Mesenchymal stem cell (in vitro differentiated cells and primary cell): Measurements from ENCODE around the gene TINCR.
A peak's percentile ranks its signal among the peaks of the same experiment; 100 is the strongest.

Experiments used
- DNase-seq: peaks from one replicate; pipeline ENCODE4 v3.0.0-alpha.2; 2013
- H2AFZ ChIP-seq: one replicate; pipeline ENCODE4 v1.6.1; 2013; ENCODE audit warnings: low read depth, mild to moderate bottlenecking, control low read depth, inconsistent platforms, low read length, moderate library complexity
- H2AK5ac ChIP-seq: 2 replicates; pipeline ENCODE4 v1.6.1; 2013; ENCODE audit warnings: low read length, moderate library complexity, mild to moderate bottlenecking, inconsistent platforms; ENCODE audit not compliant: severe bottlenecking
- H2BK120ac ChIP-seq: one replicate; pipeline ENCODE4 v1.6.1; 2013; ENCODE audit warnings: low read depth, mild to moderate bottlenecking, inconsistent platforms, low read length, moderate library complexity
- H2BK12ac ChIP-seq, 2 experiments: one replicate each; pipeline ENCODE4 v1.6.1; 2013; ENCODE audit warnings: inconsistent platforms in 2 of 2, low read length in 2 of 2, mild to moderate bottlenecking in 2 of 2, moderate library complexity in 2 of 2, control low read depth in 1 of 2
- H2BK15ac ChIP-seq: one replicate; pipeline ENCODE4 v1.6.1; 2013; ENCODE audit warnings: mild to moderate bottlenecking, low read depth, inconsistent platforms; ENCODE audit not compliant: poor library complexity, severe bottlenecking
- H2BK5ac ChIP-seq: 2 replicates; pipeline ENCODE4 v1.6.1; 2013; ENCODE audit warnings: low read depth, mild to moderate bottlenecking, low read length, control low read depth, inconsistent platforms; ENCODE audit not compliant: poor library complexity, severe bottlenecking
- H3K14ac ChIP-seq, 2 experiments: one replicate each; pipeline ENCODE4 v1.6.1; 2013; ENCODE audit warnings: inconsistent platforms in 2 of 2, low read length in 2 of 2, control low read depth in 1 of 2, mild to moderate bottlenecking in 1 of 2, moderate library complexity in 1 of 2
- H3K18ac ChIP-seq, 2 experiments: one replicate each; pipeline ENCODE4 v1.6.1; 2013; ENCODE audit warnings: inconsistent platforms in 2 of 2, low read length in 2 of 2, control low read depth in 1 of 2, low read depth in 1 of 2, mild to moderate bottlenecking in 1 of 2
- H3K23ac ChIP-seq, 2 experiments: one replicate each; pipeline ENCODE4 v1.6.1; 2013; ENCODE audit warnings: inconsistent platforms in 2 of 2, low read length in 2 of 2, mild to moderate bottlenecking in 2 of 2, moderate library complexity in 2 of 2, control low read depth in 1 of 2
- H3K27ac ChIP-seq: 2 replicates; pipeline ENCODE4 v1.5.1; 2013; ENCODE audit warnings: mild to moderate bottlenecking, moderate library complexity, low read length, control low read depth, inconsistent platforms; ENCODE audit not compliant: poor library complexity, severe bottlenecking
- H3K27me3 ChIP-seq, 2 experiments: 2 replicates each; pipeline versions ENCODE4 v1.6.1 to v1.7.0; 2013; ENCODE audit warnings: low read length in 2 of 2, mild to moderate bottlenecking in 2 of 2, moderate library complexity in 2 of 2, control low read depth in 1 of 2, inconsistent platforms in 1 of 2; ENCODE audit not compliant: control insufficient read depth in 1 of 2, insufficient read depth in 1 of 2
- H3K36me3 ChIP-seq, 2 experiments: 2 replicates each; pipeline versions ENCODE4 v1.6.1 to v1.7.0; 2013; ENCODE audit warnings: low read length in 2 of 2, control low read depth in 1 of 2, inconsistent platforms in 1 of 2, low read depth in 1 of 2, mild to moderate bottlenecking in 1 of 2; ENCODE audit not compliant: insufficient read depth in 2 of 2, control insufficient read depth in 1 of 2
- H3K4ac ChIP-seq, 2 experiments: one replicate each; pipeline ENCODE4 v1.6.1; 2013; ENCODE audit warnings: inconsistent platforms in 2 of 2, low read length in 2 of 2, mild to moderate bottlenecking in 2 of 2, moderate library complexity in 2 of 2, control low read depth in 1 of 2, low read depth in 1 of 2
- H3K4me1 ChIP-seq: 2 replicates; pipeline ENCODE4 v1.6.1; 2013; ENCODE audit warnings: low read depth, low read length, control low read depth; ENCODE audit not compliant: control insufficient read depth, insufficient read depth
- H3K4me2 ChIP-seq: 2 replicates; pipeline ENCODE4 v1.6.1; 2013; ENCODE audit warnings: low read length, mild to moderate bottlenecking, inconsistent platforms; ENCODE audit not compliant: poor library complexity, severe bottlenecking
- H3K4me3 ChIP-seq, 2 experiments: 2 replicates each; pipeline versions ENCODE4 v1.5.1 to v1.7.0; 2013; ENCODE audit warnings: low read length in 2 of 2, mild to moderate bottlenecking in 2 of 2, control low read depth in 1 of 2, low read depth in 1 of 2; ENCODE audit not compliant: insufficient read depth in 1 of 2
- H3K79me1 ChIP-seq: replicated peaks from 2 replicates; pipeline ENCODE4 v1.6.1; 2013; ENCODE audit warnings: mild to moderate bottlenecking, control low read depth, low read length, inconsistent platforms; ENCODE audit not compliant: poor library complexity, severe bottlenecking
- H3K9ac ChIP-seq: 2 replicates; pipeline ENCODE4 v1.7.0; 2013; ENCODE audit warnings: mild to moderate bottlenecking, low read length, moderate library complexity
- H3K9me3 ChIP-seq: 2 replicates; pipeline ENCODE4 v1.7.0; 2013; ENCODE audit warnings: mild to moderate bottlenecking, low read length; ENCODE audit not compliant: control insufficient read depth
- H4K8ac ChIP-seq: one replicate; pipeline ENCODE4 v1.6.1; 2013; ENCODE audit warnings: inconsistent platforms, mild to moderate bottlenecking, low read length, moderate library complexity
- H4K91ac ChIP-seq: one replicate; pipeline ENCODE4 v1.6.1; 2013; ENCODE audit warnings: mild to moderate bottlenecking, low read length, inconsistent platforms
- WGBS: methylation state at CpG from one replicate; pipeline ENCODE4 v1.1.7; 2013; ENCODE audit warnings: mixed read lengths; 5-methylcytosine and 5-hydroxymethylcytosine counted together

TINCR gene

GRCh38 chr19:5567970-5568407 lies 236 bp upstream of the TINCR start:
- Histone ChIP-seq H3K27ac (no peak overlapping the region), H3K36me3 (no peaks in the 10 kb centered on the region), H2AFZ (no peak overlapping the region), H4K91ac (no peak overlapping the region), H3K23ac (no peak overlapping the region), H3K4ac (no peak overlapping the region), H3K4me1 (peaks cover 8% of the 10 kb centered on the region), H3K27me3 (peaks cover 35 to 48% of the 10 kb centered on the region in 2 experiments), H3K79me1 (no peaks in the 10 kb centered on the region), H2AK5ac (no peak overlapping the region), H2BK12ac (no peak overlapping the region), H3K18ac (no peak overlapping the region), H2BK5ac (no peak overlapping the region), H2BK120ac (no peak overlapping the region), H3K9ac (no peak overlapping the region), H4K8ac (no peak overlapping the region), H3K9me3 (no peaks in the 10 kb centered on the region), H2BK15ac (no peak overlapping the region), H3K4me3 (peak overlapping the region in 1 of 2 experiments; percentile 42), H3K4me2 (peak overlapping the region; percentile 63), H3K14ac (no peak overlapping the region)
- WGBS: 21% methylated on average over 38 of the region's 40 CpGs
- no peak for DNase-seq

GRCh38 chr19:5564930-5565329 lies 2.8 kb downstream of the TINCR start:
- WGBS: 89% methylated on average over 7 of the region's 7 CpGs
- Histone ChIP-seq H3K79me1 (no peaks in the 10 kb centered on the region), H4K8ac (no peak overlapping the region)

GRCh38 chr19:5563935-5564612 lies 3.7 kb downstream of the TINCR start:
- H3K9me3 ChIP-seq: peaks cover 11% of the 10 kb centered on the region
- H2BK15ac ChIP-seq: no peak overlapping the region
- H3K18ac ChIP-seq: no peak overlapping the region
- no peak overlapping the region for H3K23ac ChIP-seq
- H3K4ac ChIP-seq: no peak overlapping the region
- no peak overlapping the region for H4K8ac ChIP-seq
- WGBS: 62% methylated on average over 14 of the region's 14 CpGs
- no peak overlapping the region for H3K9ac ChIP-seq
- H3K4me2 ChIP-seq: no peak overlapping the region
- no peak overlapping the region for H4K91ac ChIP-seq
- H3K36me3 ChIP-seq: no peaks in the 10 kb centered on the region
- no peak overlapping the region for H2BK5ac ChIP-seq
- no peak overlapping the region for H2AK5ac ChIP-seq
- peaks cover 8% of the 10 kb centered on the region for H3K4me1 ChIP-seq
- H3K27me3 ChIP-seq: peaks cover 51 to 81% of the 10 kb centered on the region in 2 experiments
- no peak overlapping the region for H2BK120ac ChIP-seq
- no peak overlapping the region for H2BK12ac ChIP-seq
- no peak overlapping the region for H3K27ac ChIP-seq
- peak; percentile 67 for DNase-seq
- no peak overlapping the region for H3K4me3 ChIP-seq
- no peak overlapping the region for H3K14ac ChIP-seq
- H2AFZ ChIP-seq: no peak overlapping the region
- H3K79me1 ChIP-seq: no peaks in the 10 kb centered on the region

More at GRCh38 chr19:5564930-5565329, 2.8 kb downstream of the TINCR start:
- Histone ChIP-seq H3K36me3 (no peaks in the 10 kb centered on the region), H2BK12ac (no peak overlapping the region), H2AK5ac (no peak overlapping the region), H3K23ac (no peak overlapping the region), H3K4me3 (no peak overlapping the region), H2BK15ac (no peak overlapping the region), H3K27ac (no peak overlapping the region), H3K4me1 (peaks cover 8% of the 10 kb centered on the region), H4K91ac (no peak overlapping the region), H3K18ac (no peak overlapping the region), H2BK5ac (no peak overlapping the region), H3K14ac (no peak overlapping the region), H2AFZ (no peak overlapping the region), H3K4me2 (no peak overlapping the region), H3K27me3 (peaks cover 47 to 76% of the 10 kb centered on the region in 2 experiments), H3K9ac (no peak overlapping the region), H3K9me3 (peaks cover 11% of the 10 kb centered on the region), H3K4ac (no peak overlapping the region), H2BK120ac (no peak overlapping the region)
- no peak for DNase-seq

- Histone ChIP-seq H2AFZ (no peak overlapping the region), H3K4me2 (no peak overlapping the region), H3K9ac (no peak overlapping the region), H3K4me1 (peaks cover 6% of the 10 kb centered on the region), H3K23ac (no peak overlapping the region), H2AK5ac (no peak overlapping the region), H3K27ac (no peak overlapping the region), H3K36me3 (no peaks in the 10 kb centered on the region), H3K79me1 (no peaks in the 10 kb centered on the region), H2BK120ac (no peak overlapping the region), H3K4ac (no peak overlapping the region), H2BK5ac (no peak overlapping the region), H4K8ac (no peak overlapping the region), H3K9me3 (peaks cover 11% of the 10 kb centered on the region), H3K14ac (no peak overlapping the region), H3K27me3 (peaks cover 46 to 86% of the 10 kb centered on the region in 2 experiments), H3K4me3 (no peak overlapping the region), H2BK15ac (no peak overlapping the region), H2BK12ac (no peak overlapping the region), H3K18ac (no peak overlapping the region), H4K91ac (no peak overlapping the region)
- WGBS: 36% methylated on average over 7 of the region's 8 CpGs
- no peak for DNase-seq
Measured at GRCh38 chr19:5563008-5563431, 4.7 kb downstream of the TINCR start.
